Adrenal gland (tissue), 5 donors: Measurements from ENCODE around the gene GLP1R.

Experiments
- CTCF ChIP-seq, 6 experiments: fragments of 450-650 bp in 4 of 6; fragments of 200-600 bp in 2 of 6; sonication (generic) in 1 of 6; IDR thresholded peaks; 1 replicate in 5 of 6; 2 replicates in 1 of 6; pipeline versions ENCODE4 v1.5.1 to v1.8.0; 2016 to 2021; ENCODE audit warnings: antibody characterized with exemption in 6 of 6, mild to moderate bottlenecking in 2 of 6, moderate library complexity in 1 of 6
- POLR2A ChIP-seq, 2 donors: fragments of 450-650 bp; IDR thresholded peaks; one replicate each; pipeline ENCODE4 v1.6.1; 2017; ENCODE audit warnings: antibody characterized with exemption in 2 of 2, mild to moderate bottlenecking in 2 of 2, moderate library complexity in 1 of 2
- donor health status: DM: no; HTN: no; CAD: no.

DNA sequence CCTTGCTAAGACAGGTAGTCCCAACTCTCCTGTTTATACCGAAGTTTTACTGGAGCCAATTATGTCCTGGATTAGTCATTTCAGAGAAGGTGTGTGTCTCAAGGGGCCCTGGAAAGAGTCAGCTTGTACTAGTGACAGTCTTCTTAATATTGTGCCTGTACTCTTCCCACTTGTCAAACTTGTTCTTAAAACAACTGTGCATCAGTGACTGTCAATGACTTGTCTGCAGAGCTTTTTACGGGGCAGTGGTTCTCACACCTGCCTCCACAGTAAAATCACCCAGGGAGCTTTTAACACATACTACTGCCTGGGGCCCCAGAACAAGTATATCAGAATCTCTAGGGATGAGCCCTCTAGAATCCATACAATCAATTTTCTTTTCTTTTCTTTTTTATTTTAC, 28.4 kb upstream of the GLP1R start:
- TF ChIP-seq POLR2A (IDR thresholded peaks at IDR 0.05) (no peak), CTCF (IDR thresholded peaks at IDR 0.05) (no peak)
